ENCODE results near the gene SRD5A1.

DNA sequence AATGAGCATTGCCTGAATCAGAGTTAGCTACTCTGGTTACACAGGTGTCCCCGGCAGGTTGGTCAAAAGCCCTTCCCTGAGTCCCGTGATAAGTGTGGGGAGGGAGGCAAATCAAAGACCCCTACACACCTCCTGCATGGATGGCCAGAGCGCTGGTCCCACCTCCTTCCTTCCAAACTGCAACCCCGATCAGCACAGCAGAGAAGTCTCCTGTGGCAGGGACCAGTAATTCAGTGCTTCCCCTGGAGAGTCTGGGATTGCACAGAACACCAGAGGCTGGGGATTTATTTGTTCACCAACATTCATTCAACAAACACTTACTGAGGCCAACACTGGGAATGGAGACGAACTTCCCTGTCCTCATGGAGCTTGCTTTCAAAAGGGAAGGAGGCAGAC is 46.6 kb upstream of the SRD5A1 start:
- TF ChIP-seq, protein P1, sequence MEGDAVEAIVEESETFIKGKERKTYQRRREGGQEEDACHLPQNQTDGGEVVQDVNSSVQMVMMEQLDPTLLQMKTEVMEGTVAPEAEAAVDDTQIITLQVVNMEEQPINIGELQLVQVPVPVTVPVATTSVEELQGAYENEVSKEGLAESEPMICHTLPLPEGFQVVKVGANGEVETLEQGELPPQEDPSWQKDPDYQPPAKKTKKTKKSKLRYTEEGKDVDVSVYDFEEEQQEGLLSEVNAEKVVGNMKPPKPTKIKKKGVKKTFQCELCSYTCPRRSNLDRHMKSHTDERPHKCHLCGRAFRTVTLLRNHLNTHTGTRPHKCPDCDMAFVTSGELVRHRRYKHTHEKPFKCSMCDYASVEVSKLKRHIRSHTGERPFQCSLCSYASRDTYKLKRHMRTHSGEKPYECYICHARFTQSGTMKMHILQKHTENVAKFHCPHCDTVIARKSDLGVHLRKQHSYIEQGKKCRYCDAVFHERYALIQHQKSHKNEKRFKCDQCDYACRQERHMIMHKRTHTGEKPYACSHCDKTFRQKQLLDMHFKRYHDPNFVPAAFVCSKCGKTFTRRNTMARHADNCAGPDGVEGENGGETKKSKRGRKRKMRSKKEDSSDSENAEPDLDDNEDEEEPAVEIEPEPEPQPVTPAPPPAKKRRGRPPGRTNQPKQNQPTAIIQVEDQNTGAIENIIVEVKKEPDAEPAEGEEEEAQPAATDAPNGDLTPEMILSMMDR (IDR thresholded peaks at IDR 0.05) = no peak
- no peak for TF ChIP-seq POLR2A (IDR thresholded peaks at IDR 0.05)
